Upper lobe of right lung (tissue), 1 donor: ENCODE results near the gene SNAPC4. TPM values are rescaled to one million over a fixed set of nuclear protein-coding genes. Genes with fewer than 3 reads are reported as not detected.

ENCODE experiments used
- ATAC-seq: fragments of 200-7000 bp; cut with Tn5 transposase; one replicate; pipeline ENCODE4 v1.9.1; 2020; ENCODE audit warnings: mild to moderate bottlenecking, moderate library complexity
- DNase-seq: peaks from one replicate; pipeline ENCODE4 v3.0.0-alpha.2; 2020
- H3K27ac ChIP-seq: fragments of 200-600 bp; one replicate; pipeline ENCODE4 v1.8.0; 2022
- H3K27me3 ChIP-seq: fragments of 200-600 bp; one replicate; pipeline ENCODE4 v1.8.0; 2022; ENCODE audit warnings: mild to moderate bottlenecking
- H3K36me3 ChIP-seq: fragments of 200-600 bp; one replicate; pipeline ENCODE4 v1.8.0; 2022
- H3K4me1 ChIP-seq: fragments of 200-600 bp; one replicate; pipeline ENCODE4 v1.8.0; 2022
- H3K4me3 ChIP-seq: fragments of 200-600 bp; one replicate; pipeline ENCODE4 v1.8.0; 2022; ENCODE audit warnings: mild to moderate bottlenecking
- H3K9me3 ChIP-seq: fragments of 200-600 bp; one replicate; pipeline ENCODE4 v1.8.0; 2022
- intact Hi-C: fragments of 100-400 bp; cut with DNase I; formaldehyde crosslinking; loops from one replicate; pipeline ENCODE4 v1.11.0; 2022
- total RNA-seq: library from RNA; stranded (reverse); fragmentation: NEBNext Ultra II Directional; extraction: Animal tissue kit (Norgen Biotek cat#: 25700); gene quantifications from one replicate; pipeline ENCODE4 v1.2.1, GENCODE V29; 2021
- TF ChIP-seq, protein P1 (sequence below): fragments of 200-600 bp; IDR thresholded peaks from one replicate; pipeline ENCODE4 v1.8.0; 2022; ENCODE audit warnings: antibody characterized with exemption
- donor health status: DM: no; HTN: yes; CAD: no; lungs with severe emphysema.

The SNAPC4 gene
- total RNA-seq, 1 donor from 2014 or later = 7.2 TPM

DNA sequence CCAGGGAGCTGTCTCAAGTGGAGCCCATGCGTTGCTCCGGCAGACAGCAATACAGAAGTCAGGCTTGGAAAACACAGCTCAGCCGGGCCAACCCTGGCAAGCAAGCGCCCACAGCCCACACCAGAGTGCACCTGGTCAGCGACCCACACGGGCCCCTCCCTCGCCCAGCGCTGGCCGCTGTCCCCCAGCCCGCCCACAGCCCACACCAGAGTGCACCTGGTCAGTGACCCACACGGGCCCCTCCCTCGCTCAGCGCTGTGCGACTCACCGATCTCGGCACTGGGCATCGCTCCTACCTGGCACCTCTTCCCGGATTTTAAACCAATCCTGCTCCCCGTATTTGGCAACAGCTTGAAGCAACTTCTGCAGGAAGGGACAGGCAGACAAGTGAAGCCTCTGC, 12.8 kb downstream of the SNAPC4 start:
- no peaks in the 10 kb centered on the region for H3K4me1 ChIP-seq
- ATAC-seq (peak; percentile 12), DNase-seq (no peak)
- H3K27ac ChIP-seq = no peak overlapping the region
- peaks cover 53% of the 10 kb centered on the region for H3K36me3 ChIP-seq
- no peak overlapping the region for H3K4me3 ChIP-seq
- TF ChIP-seq, protein P1, sequence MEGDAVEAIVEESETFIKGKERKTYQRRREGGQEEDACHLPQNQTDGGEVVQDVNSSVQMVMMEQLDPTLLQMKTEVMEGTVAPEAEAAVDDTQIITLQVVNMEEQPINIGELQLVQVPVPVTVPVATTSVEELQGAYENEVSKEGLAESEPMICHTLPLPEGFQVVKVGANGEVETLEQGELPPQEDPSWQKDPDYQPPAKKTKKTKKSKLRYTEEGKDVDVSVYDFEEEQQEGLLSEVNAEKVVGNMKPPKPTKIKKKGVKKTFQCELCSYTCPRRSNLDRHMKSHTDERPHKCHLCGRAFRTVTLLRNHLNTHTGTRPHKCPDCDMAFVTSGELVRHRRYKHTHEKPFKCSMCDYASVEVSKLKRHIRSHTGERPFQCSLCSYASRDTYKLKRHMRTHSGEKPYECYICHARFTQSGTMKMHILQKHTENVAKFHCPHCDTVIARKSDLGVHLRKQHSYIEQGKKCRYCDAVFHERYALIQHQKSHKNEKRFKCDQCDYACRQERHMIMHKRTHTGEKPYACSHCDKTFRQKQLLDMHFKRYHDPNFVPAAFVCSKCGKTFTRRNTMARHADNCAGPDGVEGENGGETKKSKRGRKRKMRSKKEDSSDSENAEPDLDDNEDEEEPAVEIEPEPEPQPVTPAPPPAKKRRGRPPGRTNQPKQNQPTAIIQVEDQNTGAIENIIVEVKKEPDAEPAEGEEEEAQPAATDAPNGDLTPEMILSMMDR = no peak
- H3K27me3 ChIP-seq = no peaks in the 10 kb centered on the region
- intact Hi-C loops = no loop called here
- no peaks in the 10 kb centered on the region for H3K9me3 ChIP-seq

GRCh38 chr9:136386018-136386417, 14.0 kb downstream of the SNAPC4 start:
- no peaks in the 10 kb centered on the region for H3K4me1 ChIP-seq
- ATAC-seq (no peak), DNase-seq (no peak)
- TF ChIP-seq, protein P1 = no peak
- no peaks in the 10 kb centered on the region for H3K27me3 ChIP-seq
- no peaks in the 10 kb centered on the region for H3K9me3 ChIP-seq
- intact Hi-C loops = no loop called here
- H3K36me3 ChIP-seq = peaks cover 48% of the 10 kb centered on the region
- H3K4me3 ChIP-seq = no peak overlapping the region
- no peak overlapping the region for H3K27ac ChIP-seq

GRCh38 chr9:136385015-136385414, 15.0 kb downstream of the SNAPC4 start:
- H3K27me3 ChIP-seq = no peaks in the 10 kb centered on the region
- no peak overlapping the region for H3K27ac ChIP-seq
- H3K9me3 ChIP-seq = no peaks in the 10 kb centered on the region
- no peak overlapping the region for H3K4me3 ChIP-seq
- intact Hi-C loops = no loop called here
- H3K4me1 ChIP-seq = no peaks in the 10 kb centered on the region
- peaks cover 55% of the 10 kb centered on the region for H3K36me3 ChIP-seq
- TF ChIP-seq, protein P1 = no peak
- DNase-seq (no peak), ATAC-seq (no peak)

- no peak for DNase-seq
- ATAC-seq = no peak
- Histone ChIP-seq H3K9me3 (no peaks in the 10 kb centered on the region), H3K4me3 (no peak overlapping the region), H3K27ac (no peak overlapping the region), H3K4me1 (no peaks in the 10 kb centered on the region), H3K36me3 (peaks cover 54% of the 10 kb centered on the region), H3K27me3 (no peaks in the 10 kb centered on the region)
- intact Hi-C loops = no loop called here
- TF ChIP-seq, protein P1 = no peak
Measured at GRCh38 chr9:136383436-136383835, 16.5 kb downstream of the SNAPC4 start.

DNA sequence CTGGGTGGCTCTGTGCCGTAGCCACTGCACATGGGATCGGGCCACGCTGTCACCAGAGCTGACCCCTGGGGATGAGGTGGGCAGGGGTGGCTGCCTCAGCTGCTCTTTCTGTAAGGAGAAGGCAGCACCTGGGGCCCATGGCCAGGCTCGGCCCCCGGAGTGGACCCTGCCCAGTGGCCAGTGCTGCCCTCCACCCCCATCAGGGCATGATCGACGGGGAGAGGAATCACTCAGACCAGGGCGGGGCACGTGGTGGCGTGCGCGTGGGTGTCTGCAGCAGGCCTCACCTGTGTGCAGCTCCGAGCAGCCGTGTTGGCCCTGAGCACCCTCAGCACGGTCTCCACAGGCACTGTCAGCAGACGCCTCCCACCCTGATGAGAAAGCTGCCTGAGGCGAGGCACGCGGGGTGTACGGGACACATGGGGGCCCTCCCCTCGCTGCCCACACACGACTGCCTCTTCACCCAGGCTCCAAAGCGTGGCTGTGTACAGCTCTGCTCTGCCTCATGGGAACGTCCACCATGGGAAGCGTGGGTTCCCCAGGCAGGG, 17.9 kb downstream of the SNAPC4 start:
- H3K27me3 ChIP-seq = no peaks in the 10 kb centered on the region
- no peak overlapping the region for H3K4me3 ChIP-seq
- DNase-seq (no peak), ATAC-seq (no peak)
- intact Hi-C loops = no loop called here
- peaks cover 44% of the 10 kb centered on the region for H3K36me3 ChIP-seq
- TF ChIP-seq, protein P1 = no peak
- no peak overlapping the region for H3K27ac ChIP-seq
- no peaks in the 10 kb centered on the region for H3K4me1 ChIP-seq
- H3K9me3 ChIP-seq = no peaks in the 10 kb centered on the region

DNA sequence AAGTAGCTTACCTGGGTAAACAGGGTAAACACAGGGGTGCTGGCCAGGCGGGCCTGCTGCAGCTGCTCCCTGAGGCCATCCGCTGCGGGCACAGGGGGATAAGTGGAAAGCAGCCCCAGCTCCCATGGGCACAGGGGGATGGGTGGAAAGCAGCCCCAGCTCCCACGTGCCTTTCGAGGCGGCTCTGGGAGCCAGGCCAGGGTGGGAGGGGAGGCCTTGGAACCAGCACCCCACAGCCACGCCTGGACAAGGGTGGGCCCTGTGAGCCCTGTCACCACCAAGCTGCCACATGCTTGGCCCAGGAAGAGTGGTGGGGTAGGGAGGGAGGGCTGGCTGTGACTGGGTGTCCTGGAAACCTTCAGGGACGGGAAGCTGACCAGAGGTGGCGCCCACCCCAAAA, 18.7 kb downstream of the SNAPC4 start:
- DNase-seq (no peak), ATAC-seq (no peak)
- TF ChIP-seq, protein P1 = no peak
- Histone ChIP-seq H3K4me3 (no peak overlapping the region), H3K36me3 (peaks cover 44% of the 10 kb centered on the region), H3K9me3 (no peaks in the 10 kb centered on the region), H3K27me3 (no peaks in the 10 kb centered on the region), H3K4me1 (no peaks in the 10 kb centered on the region), H3K27ac (no peak overlapping the region)
- intact Hi-C loops = no loop called here
